HPDE6-E6E7 (cell line): Measurements from ENCODE around the gene SLC38A11.
A peak's percentile ranks its signal among the peaks of the same experiment; 100 is the strongest.

Experiments used
- DNase-seq: peaks from one replicate; pipeline ENCODE4 v3.0.0; 2011; ENCODE audit warnings: missing footprints; ENCODE audit errors: extremely low spot score

SLC38A11 gene

DNA sequence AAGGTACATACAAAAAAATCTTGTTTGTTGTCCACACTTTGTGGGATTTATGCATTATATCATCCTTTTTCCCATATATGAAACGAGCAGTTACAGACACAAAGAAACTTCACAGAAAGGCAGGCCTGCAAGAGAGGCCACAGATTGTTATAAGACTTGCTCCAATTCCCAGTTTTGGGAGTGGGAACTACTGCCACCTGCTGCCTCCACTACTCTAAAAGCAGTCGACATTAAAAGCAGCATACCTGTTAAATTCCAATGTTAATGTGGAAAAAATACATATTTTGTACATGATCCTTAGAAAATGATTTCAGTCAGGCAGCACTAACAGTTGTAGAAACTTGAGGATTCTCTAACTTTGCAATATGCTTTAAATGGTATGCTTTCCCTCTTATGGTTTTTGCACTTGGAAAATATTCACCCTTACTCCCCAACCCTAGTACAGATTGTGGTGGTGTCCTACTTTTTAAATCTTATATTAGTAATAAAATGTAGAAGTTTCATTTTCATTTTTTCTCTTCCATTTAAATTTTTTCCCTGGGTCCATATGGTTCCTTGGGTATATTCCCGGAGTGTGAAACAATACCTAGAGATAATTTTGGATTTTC lies 37.9 kb downstream of the SLC38A11 start:
- no peak for DNase-seq

DNA sequence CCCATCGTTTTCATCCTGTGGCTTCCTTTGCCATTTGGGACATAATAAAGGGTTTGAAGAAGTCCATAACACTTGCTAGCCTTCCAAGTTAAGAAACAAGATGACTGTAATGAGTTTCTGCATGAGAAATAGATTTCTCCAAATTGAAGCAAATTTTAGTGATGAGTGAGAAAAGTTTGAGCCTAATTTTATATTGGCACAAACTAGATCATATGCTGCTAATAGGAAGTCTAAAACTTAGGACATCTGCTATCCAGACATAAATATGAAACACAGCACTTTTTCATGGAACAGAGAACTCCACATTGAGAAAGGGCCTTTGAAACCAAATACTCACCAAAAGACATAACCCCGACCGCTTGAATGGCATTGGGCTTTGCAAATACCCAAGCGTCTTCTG lies 39.8 kb downstream of the SLC38A11 start:
- no peak for DNase-seq

DNA sequence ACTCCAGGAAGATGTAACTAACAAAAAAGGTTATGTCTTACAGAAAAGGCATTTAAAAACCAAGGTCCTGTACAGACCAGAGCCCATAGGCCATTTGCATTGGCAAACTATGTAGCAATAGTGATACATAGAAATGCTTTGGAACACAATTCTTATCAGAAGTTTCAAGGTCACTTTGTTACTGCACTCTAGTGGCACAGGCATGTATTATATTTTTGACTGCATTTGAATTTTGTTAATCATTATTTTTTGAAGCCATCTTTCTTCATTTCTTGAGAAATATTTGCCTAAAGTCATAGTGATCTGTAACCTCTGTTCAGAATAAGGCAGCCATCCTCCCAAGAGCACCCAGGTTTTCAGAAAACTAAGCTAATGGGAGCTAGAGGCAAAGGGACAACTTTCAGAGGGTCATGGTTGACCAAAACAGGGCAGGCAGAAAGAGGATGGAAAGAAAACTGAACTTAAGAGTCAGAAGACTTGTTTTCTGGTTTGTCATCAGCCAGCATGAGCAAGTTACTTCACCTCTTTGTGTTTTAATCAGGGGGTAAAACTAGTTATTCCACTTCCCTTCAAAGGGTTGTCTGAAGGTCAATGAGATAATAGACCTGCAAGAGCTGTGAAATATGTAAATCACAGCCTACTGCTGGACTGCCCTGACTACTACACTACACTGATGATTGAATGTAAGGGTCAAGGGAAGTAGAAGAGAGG lies 41.5 kb downstream of the SLC38A11 start:
- no peak for DNase-seq

DNA sequence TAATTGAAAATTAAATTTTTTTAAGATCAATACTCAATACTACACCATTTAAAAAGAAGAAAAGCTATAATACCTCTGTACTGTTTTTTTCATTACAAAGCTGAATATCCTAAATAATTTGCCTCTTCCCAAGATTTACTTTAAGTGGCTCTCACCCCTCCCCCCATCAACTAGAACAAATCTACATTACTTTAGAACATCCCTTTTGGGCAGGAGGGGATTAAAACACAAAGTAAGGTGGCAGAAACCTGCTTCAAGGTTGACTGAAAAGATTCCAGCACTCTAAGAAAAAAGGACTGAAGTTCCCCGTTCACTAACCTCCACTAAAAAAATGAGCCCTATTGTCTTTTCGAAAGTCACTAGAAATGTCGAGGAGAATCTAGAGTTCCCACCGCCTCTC lies 42.3 kb downstream of the SLC38A11 start:
- DNase-seq, result no peak

DNA sequence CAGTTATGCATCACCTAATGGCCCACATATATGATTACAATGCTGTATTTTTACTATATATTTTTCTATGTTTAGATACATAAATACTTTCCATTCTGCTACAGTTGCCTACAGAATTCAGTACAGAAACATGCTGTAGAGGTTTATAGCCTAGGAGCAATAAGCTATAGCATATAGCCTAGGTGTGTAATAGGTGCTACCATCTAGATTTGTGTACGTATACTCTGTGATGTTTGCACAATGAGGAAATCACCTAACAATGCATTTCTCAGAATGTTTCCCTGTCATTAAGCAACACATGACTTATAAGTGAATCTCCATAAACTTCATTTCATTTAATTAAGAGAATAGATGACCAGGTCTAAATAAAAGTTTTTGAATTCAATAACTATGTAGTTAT lies 43.5 kb downstream of the SLC38A11 start:
- DNase-seq, result no peak

DNA sequence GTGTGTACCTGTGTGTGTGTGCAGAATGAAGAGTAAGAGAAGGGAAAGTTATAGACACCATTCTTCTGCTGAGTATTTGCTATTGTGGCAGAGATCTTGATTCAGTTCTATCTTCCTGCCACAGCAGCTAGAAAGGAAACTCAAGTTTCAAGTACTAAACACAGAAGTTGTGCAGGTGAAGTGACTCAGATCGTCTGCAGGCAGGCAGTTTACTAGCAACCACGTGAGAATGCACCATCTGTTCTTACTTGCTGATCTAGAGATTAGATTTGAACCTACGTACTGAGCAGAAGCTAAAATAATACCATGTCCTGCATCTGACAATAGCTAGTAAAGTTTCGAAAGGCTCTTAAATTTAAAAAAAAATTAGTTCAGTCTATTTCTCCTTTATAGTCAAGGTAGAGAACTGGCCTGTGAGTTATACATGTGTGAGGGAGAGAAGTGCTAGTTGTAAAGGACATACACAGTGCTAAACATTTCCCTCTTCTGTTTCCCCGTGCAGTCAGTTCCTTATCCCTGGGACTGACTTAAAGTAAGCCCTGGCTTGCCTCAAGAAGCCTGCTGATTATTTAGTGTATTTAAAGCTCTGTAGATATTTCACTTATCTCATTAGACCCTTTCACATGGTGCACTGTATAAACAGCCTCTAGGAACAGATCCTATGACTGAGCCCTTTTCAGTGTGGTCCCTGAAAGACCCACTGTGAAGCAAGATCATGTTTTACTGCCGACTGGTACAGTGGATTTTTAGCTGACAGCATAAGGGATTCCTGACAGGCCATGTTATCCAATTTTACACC lies 45.0 kb downstream of the SLC38A11 start:
- DNase-seq, result no peak

DNA sequence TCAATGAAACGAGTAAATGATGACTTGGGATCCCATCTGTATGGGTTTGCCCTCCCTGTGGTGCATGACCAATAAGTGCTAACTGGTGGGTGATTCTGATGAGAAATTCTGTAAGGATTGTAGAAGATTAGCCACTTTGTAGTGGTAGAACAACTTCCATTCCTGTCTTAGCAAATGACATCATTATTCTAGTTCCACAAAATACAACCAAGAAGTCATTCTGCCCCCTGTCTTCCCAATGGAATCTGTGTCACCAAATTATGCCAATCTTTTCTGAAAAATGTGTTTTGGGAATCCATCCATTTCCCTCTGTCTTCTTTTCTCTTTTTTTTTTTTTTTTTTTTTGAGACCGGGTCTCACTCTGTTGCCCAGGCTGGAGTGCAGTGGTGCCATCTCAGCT lies 48.4 kb downstream of the SLC38A11 start:
- no peak for DNase-seq

DNA sequence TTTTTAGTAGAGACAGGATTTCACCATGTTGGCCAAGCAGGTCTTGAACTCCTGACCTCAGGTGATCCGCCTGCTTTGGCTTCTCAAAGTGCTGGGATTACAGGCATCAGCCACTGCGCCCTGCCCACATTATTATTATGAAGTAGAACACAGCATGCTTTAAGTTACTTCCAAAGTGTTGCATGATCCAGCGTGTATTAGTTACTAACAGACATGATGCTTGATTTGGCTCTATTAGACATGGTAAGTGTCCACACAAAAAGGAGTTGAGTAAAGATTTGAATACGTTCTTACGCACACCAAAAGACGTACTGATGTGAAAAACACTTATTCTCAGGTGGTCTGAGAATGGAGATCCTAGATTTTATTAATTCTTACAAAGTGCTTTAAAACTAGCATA lies 50.0 kb downstream of the SLC38A11 start:
- no peak for DNase-seq

DNA sequence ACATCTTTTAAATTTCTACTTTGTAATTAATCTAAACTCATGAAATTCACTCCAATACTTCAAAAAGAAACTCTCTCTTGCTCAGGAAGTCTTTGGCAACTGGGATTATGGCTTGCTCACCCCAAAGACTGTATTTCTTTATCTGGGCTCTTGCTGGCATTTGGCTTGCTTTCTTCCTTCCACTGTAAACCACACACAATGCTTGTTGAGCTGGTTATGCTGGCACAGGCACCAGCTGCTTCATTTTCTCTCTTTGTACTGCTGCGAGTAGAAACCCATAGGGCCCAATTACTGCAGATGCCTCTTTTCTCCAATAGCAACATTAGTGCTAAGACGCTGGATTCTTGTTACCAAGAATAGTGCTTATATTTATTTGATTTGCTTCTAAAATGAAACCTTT lies 51.4 kb downstream of the SLC38A11 start:
- no peak for DNase-seq

DNA sequence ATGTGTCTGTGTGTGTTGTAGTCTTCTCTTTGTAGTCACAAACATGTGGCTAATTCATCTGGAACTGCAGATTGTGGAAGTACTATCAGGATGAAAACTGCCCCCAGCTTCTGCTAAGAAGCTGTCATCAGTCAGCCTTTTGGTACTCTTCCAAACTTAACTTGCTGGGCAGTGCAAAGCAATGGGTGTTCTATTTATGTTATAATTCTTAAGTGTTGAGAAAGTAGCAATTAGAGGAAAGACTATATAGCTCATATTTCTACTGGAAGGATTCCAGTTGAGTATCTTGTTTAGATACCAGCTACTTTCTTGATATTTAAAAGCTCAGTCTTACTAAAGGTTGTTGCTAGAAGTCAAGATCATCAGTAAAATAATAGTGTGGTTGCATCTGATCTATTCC lies 52.1 kb downstream of the SLC38A11 start:
- DNase-seq, result no peak

DNA sequence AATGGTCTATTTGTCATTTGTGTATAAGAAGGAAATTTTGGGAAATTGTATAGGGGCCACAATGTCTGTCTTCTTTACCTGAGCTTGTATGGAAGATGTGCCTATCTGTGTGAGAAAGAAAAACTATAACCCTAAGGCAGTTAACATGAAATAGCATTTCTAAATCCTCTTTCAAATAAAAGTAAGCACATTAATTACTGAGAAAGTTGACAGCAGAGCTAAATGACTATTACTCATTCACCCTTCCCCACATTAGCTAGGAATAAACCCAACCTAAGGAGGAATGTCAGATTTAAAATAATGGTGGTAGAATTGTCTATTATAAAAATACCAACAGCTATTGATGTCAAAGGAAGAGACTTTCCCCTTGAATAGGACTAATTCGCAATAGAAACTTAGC lies 56.2 kb downstream of the SLC38A11 start:
- DNase-seq, result no peak

DNA sequence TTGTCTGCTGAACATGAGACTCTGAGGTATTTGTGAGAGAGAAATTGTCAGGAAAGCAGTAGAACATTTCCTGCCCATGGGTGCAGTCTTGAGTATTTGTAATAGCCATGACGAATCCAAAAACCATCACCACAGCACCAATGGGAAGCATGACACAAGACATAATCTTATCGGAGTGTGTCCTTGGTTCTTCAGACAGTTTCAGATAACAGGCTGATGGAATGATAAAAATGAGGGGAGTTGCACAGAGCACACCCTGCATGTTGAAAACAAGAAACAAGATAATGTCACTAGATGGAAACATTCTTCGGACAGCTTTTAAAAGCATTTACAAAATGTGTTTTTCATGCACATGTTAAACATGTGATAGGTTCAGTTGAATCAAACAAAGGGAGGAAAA lies 56.9 kb downstream of the SLC38A11 start:
- no peak for DNase-seq

DNA sequence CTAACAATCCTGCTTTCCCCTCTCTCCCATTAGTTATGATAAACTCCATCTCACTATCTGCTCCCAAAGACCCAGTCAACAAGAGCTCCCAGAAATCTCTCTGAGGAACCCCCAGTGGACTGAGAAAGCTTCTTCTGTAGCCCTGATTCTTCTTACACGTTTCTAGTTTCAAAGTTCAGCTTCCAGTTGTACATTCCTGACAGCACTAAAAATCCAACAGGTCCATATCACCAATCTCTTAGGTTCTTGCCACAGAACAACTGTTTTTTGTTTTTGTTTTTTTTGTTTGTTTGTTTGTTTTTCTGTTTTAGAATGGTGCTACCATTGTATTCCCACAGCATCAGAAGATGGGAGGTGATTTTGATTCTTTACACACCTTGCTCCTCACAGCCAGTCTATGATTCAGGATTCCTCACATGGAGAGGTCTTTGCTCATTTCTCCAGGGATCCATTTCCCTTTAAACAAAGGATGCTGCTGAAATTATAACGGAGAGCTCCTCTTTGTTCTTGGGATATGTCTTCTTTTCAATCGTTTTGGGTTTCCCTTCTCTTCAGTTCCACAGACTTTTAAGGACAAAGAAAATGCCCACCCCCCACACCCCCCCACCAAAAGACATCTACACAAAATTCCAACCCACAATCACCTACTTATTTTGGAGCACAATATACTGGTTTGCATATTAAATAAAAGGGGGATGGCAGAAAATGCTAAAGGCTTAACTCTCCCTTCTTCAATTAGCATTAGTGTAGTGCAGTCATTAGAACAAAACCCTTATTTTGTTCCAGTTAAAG lies 57.7 kb downstream of the SLC38A11 start:
- DNase-seq, result no peak

DNA sequence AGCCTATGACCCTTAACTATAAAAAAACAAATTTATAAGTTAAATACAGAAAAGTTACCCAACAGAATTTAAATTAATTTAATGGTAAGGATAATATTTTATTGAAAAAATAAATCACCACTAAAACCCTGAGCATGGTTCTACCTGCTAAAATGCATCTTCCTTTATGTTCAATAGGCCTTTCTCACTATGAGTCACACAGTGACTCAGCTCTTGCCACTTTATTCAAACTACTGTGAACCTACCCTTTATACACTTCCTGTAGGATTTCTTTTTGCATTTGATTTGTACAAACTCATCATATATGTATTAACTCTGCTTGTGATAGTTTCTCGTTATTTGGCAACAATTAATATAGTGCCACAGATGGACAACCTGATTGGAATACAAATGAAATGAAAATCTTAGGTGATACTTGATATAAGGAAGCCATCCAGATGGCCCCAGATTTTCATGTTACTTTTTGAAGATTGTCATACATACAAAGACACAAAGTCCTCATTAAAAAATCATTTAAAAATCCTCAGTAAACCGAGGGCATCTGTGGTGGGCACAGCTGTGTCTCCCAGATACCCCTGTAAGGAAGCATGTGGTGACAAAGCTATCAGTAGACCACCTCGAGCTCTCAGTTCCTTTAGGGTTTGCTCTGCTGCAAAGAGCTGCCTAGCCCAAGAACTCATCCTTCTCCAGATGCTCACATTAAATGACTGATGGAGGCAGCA lies 58.5 kb downstream of the SLC38A11 start:
- peak; percentile 68 for DNase-seq

DNA sequence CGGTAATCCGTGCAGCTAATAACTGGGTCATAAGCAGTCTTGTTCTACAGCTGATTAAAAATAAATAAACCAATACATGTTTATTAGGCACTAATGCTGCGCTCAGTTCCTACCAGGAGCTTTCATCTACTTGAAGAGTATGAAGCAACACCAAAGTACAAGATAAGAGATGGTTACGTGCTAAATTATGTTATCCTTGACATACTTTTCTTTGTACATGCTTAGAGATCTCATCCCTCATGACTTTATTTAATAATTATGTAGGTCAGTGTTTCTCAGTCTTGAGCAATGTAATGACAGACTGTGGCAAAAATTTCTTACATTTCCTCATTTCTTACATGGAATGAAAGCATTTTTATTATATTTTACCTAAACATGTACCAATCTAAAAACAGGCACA lies 59.1 kb downstream of the SLC38A11 start:
- no peak for DNase-seq

DNA sequence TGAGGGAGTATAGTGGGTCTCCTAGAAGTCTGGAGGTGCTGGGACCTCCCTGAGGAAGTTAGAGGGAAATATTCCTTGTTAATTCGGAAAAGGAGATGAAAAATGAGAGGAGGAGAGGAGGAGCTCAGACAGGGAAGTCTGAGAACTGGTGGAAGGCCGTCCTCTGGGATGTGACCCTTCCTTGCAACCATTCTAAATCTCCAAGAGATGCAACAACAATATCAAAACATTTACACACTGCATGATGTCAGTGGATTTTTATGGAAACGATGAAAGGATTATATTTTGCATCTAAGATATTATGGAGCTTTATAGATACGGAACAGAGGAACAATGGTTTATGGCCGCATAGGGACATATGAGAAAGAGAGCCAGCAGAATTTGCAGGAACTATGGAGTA lies 63.9 kb downstream of the SLC38A11 start:
- DNase-seq, result no peak

DNA sequence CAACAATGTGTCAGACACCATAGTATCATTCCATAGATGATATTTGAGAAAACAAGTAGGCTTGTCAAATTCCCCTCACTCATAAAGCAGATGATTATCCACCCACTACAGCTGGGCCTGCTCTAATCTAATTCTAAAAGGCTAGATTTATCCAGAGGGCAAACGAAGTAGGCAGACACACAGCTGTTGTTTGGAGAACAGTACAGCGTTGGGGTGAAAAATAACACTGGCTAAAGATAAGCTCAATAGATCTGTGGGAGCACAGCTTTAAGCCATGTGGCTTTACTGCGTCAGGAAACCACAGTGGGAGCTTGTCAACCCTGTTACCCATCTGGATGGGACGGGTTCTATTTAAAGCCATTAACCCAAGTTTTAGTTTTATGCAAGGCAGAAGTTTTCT lies 64.8 kb downstream of the SLC38A11 start:
- DNase-seq, result no peak

DNA sequence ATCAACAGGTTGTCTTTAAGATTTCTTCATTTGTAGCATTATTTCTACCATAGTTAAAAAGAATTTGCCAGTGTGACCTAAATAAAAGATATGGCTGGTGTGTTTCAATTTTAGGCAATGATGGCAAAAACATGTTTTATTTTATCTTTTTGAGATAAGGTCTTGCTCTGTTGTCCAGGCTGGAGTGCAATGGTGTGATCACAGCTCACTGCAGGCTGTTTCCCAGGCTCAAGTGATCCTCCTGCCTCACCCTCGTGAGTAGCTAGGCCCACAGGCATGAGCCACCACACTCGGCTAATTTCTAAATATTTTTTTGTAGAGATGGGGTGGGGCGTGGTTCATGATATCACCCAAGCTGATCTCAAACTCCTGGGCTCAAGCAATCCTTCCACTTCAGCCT lies 66.7 kb downstream of the SLC38A11 start:
- DNase-seq, result no peak

DNA sequence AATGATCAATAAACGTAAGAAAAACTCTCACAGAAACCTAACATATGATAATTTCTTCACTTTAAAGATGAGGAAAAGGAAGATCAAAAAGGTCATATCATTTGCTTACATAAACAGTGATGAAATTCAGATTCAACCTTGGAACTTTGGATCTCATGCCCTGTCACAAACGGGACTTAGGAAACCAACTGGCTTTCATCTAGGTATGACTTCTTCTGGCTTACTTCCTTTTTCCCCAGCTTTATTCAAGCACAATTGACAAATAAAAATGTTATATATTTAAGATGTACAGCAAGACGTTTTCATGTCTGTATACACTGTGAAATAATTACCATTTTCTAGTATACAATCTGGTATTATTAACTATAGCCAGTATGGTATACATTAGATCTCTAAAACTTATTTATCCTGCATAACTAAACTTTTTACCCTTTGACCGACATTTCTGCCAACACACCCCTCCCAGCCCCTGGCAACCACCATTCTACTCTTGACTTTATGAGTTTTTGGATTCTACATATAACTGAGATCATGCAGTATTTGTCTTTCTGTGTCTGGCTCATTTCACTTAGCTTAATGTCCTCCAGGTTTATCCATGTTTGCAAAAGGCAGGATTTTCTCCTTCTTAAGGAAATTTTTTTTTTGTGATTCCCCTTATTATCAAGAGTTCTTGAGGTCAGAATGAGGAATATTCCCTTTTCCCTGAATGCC lies 67.7 kb downstream of the SLC38A11 start:
- no peak for DNase-seq

DNA sequence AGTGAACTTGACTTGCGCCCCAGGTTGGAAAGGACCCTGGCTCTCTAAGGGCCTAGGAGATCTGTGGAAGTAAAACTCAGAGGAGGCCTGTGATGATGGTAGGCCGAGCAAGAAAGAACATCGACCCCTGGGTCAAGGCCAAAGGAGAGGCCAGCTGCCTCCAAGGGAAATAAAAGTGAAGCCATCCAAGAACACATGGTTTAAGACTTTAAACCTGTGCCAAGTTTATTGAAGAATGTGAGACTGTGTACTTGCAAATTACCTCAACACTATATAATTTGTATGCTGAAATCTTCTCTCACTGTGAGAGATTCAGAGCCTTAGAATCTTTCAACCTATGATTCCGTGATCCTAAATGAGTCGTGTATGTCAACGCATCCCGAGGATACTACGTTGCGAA lies 73.0 kb downstream of the SLC38A11 start:
- DNase-seq, result no peak

DNA sequence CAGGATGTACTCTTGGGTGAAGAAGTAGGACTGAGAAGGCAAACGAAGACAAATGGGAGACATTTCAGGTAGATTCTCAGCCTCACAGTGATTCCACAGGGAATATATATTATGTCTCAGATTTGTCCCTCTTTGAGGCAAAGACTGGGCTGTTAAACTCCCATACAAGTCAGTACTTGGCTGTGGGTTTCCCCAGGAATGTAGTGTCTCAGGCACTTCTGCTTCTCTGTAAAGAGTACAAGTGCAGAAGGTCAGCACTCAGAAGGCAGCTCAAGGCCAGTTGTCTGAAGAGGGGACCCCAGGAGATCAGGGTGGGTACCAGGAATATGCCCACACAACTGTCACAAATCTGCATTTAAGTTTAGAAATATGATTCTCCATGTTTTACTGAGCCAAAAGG lies 73.8 kb downstream of the SLC38A11 start:
- DNase-seq, result no peak
